T-helper 1 cell (primary cell): ENCODE results near the gene RAB6B.
"Not testable (repeated sequence)": the region's sequence is repeated elsewhere in the genome, so short reads cannot be mapped to it uniquely, and the experiment has no call there.

Experiments used
- DNase-seq, 5 donors: peaks; one replicate each; pipeline ENCODE4 v3.0.0-alpha.2; 2012 to 2020

The RAB6B gene

DNA sequence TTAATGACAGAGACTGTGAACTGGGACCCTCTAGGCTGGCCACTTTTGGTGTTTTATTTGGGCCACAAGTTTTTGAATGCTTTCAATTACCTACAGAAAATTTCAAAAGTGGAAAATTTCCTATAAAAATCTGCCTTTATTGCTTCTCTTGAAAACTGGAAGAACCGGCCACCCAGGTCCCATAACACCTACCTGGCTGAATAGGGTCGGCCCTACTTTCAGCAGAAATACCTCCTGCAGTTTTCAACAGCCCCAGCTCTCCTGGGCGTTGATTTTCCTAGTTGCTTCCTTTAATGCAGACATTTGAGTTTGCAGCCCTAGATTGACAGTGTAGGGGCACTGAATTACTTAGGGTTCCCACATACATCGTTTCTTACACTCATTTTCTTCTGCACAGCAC is 90.8 kb downstream of the RAB6B start:
- no peak for DNase-seq

GRCh38 chr3:133803469-133803868 is 92.2 kb downstream of the RAB6B start:
- no peak for DNase-seq

- DNase-seq, result no peak
Measured at GRCh38 chr3:133799794-133800585, 95.7 kb downstream of the RAB6B start.

GRCh38 chr3:133797396-133798105 is 98.1 kb downstream of the RAB6B start:
- no peak for DNase-seq

DNA sequence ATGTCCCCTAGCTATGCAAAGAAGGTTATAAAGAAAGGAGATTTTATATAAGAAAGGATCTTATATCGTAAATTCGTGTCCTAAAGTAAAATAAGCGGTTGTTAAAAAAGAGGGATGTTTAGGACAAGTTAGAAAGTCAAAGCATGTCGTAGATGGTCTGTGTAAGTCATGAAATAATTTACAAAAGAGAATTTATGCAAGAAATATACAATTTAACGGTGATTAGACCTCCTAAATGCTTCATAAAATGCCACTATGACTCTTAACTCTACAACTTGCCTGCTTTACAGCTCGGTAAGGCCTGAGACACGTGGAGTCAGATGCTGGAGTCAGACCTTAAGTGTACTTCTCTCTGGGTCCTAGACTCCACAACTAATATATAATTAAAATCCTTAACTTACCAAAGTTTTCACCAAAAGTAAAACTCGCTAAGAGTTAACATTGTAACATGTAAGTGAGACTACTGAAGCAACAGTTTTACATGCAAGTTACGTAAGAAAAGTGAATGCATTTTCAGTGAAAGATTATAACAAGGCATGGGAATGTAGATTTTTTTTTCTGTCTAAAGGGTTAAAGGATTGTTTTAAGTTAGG is 103.4 kb downstream of the RAB6B start:
- DNase-seq, result no peak

DNA sequence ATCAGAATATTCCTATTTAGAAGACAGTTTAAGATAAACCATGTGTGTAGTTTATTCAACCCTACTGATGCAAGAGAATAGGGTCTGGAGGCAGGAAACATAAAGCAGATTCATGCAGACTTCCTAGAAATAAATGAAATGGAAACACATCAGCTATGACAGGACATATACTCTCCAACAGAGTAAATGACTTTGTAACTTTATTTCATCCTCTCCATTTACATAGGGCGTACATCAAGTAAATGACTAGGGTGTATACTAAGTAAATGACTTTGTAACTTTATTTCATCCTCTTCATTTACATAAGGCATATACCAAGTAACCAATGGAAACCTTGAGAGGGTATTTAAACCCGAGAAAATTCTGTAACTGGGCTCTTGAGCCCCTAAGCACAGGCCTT is 107.7 kb downstream of the RAB6B start:
- no peak for DNase-seq

GRCh38 chr3:133783762-133784161 is 111.9 kb downstream of the RAB6B start:
- DNase-seq, result no peak

GRCh38 chr3:133782454-133782853 is 113.2 kb downstream of the RAB6B start:
- no peak for DNase-seq

DNA sequence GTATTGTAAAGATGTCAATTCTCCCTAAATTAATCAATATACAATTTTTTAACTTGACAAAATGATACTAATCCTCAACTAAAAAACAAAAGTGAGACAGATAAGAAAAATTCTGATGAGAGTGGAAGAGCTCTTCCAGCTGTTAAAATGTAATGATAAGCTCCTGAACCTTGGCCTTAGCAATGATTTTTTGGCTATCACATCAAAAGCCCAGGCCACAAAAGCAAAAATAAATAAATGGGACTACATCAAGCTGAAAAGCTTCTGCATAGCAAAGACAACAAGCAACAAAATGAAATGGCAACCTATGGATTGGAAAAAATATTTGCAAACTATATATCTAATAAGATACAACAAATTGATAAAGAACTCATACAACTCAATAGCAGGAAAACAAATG is 114.1 kb downstream of the RAB6B start:
- no peak for DNase-seq

- not testable (repeated sequence) for DNase-seq
Measured at GRCh38 chr3:133780756-133781155, 114.9 kb downstream of the RAB6B start.

DNA sequence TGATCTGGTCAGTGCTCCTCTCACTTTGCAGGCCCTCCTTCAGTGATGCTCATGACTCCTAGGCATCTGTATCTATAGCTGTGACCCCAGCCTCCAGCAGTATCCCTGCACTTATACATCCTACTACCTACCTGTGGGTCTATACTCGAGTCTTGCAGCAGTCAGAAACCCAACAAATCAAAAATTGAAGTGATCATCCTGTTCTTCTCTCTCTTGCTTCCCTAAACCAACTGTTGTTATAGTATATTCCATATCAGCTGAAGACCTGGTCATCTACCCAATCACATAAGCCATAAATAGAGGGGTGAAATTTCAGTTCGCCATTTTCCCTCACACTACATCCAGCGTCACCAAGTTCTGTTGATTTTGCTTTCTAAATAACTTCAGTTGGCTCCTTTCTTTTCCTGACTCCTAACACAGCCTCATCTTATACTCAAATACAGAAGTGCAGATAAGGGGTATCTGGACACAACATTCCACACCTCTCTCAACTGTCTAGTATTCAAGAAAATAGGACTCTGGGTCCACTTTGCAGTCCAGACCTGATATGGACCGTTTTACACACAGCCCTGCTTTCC is 116.0 kb downstream of the RAB6B start:
- DNase-seq, result no peak

- no peak for DNase-seq
Measured at GRCh38 chr3:133777807-133778568, 117.7 kb downstream of the RAB6B start.

- DNase-seq, result no peak
Measured at GRCh38 chr3:133776794-133777438, 118.8 kb downstream of the RAB6B start.

DNA sequence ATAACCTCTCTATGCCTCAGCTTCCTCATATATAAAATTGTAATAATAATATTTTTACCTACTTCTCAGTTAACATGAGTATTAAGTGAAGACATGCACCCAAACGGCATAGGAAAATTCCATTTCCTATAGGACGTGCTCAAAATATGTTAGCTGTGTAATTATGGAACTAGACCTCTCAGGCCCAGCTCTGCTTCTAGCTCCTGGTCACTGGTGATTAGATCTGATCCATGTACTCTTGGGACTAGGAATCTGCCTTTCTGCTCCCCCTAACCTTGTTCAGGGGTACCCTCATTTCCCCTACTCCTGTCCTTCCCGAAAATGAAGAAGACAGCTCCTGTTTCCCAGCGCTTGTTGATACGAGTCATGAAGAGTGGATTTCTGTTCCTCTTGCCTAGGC is 119.8 kb downstream of the RAB6B start:
- no peak for DNase-seq

DNA sequence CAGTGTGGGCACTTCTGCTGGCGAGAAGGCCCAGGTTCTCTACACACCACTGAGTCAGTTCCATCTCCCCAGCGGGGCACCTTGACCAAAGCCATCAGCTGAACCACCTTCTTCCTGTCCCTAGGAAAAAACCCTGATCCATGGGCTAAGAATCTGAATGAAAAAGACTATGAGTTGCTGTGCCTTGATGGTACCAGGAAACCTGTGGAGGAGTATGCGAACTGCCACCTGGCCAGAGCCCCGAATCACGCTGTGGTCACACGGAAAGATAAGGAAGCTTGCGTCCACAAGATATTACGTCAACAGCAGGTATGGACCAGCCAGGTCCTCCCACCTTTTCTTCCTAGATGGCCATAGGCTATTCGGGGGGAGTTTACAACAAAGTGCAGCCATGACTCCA is 120.4 kb downstream of the RAB6B start:
- no peak for DNase-seq
